Measurements from ENCODE around the gene BCAT1.

DNA sequence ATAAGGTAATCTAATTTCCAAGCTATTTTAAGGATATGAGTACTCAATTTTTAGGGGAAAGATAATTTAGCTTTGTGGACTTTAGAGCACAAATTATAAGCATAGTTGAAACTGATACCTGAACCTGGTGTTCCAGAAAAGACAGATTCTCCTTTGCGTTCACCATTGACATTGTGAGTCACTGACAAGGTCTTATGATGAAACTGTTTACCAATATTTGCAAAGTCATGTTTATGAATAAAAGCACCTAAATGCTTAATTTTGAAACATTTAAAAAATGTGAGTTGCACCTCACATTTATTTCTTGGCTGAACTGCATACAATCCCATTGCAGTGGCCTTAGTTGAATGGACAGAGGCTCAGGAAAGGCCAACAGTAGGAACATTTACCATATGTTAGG is 3.9 kb downstream of the BCAT1 start:
- TF ChIP-seq POLR2A (IDR thresholded peaks at IDR 0.05) (no peak), POLR2AphosphoS5 (IDR thresholded peaks at IDR 0.05) (no peak), EP300 (IDR thresholded peaks at IDR 0.05; ENCODE audit: low read depth) (no peak)
- TF ChIP-seq, protein P1, sequence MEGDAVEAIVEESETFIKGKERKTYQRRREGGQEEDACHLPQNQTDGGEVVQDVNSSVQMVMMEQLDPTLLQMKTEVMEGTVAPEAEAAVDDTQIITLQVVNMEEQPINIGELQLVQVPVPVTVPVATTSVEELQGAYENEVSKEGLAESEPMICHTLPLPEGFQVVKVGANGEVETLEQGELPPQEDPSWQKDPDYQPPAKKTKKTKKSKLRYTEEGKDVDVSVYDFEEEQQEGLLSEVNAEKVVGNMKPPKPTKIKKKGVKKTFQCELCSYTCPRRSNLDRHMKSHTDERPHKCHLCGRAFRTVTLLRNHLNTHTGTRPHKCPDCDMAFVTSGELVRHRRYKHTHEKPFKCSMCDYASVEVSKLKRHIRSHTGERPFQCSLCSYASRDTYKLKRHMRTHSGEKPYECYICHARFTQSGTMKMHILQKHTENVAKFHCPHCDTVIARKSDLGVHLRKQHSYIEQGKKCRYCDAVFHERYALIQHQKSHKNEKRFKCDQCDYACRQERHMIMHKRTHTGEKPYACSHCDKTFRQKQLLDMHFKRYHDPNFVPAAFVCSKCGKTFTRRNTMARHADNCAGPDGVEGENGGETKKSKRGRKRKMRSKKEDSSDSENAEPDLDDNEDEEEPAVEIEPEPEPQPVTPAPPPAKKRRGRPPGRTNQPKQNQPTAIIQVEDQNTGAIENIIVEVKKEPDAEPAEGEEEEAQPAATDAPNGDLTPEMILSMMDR (IDR thresholded peaks at IDR 0.05): no peak

Data from transverse colon (tissue), 4 donors.